HUES64 (cell line): ENCODE data around the gene SMIM44.

Experiments
- H3K27ac ChIP-seq: 2 replicates; pipeline ENCODE4 v1.7.0; 2013; ENCODE audit warnings: low read depth, low read length, inconsistent platforms
- H3K27me3 ChIP-seq: 2 replicates; pipeline ENCODE4 v1.6.1; 2013; ENCODE audit warnings: mild to moderate bottlenecking, low read length; ENCODE audit not compliant: insufficient read depth
- H3K36me3 ChIP-seq: 2 replicates; pipeline ENCODE4 v1.6.1; 2013; ENCODE audit warnings: mild to moderate bottlenecking, low read length; ENCODE audit not compliant: insufficient read depth
- H3K4me1 ChIP-seq: 2 replicates; pipeline ENCODE4 v1.6.1; 2013; ENCODE audit warnings: mild to moderate bottlenecking, low read length, moderate library complexity; ENCODE audit not compliant: insufficient read depth
- H3K4me3 ChIP-seq: 2 replicates; pipeline ENCODE4 v1.5.1; 2013; ENCODE audit warnings: mild to moderate bottlenecking, low read length, moderate library complexity
- H3K9ac ChIP-seq: 2 replicates; pipeline ENCODE4 v1.6.1; 2013; ENCODE audit warnings: mild to moderate bottlenecking, low read depth, low read length
- H3K9me3 ChIP-seq: 2 replicates; pipeline ENCODE4 v1.6.1; 2013; ENCODE audit warnings: low read depth, low read length; ENCODE audit not compliant: insufficient read depth
- WGBS: fragments of 150-250, 120-280 bp; methylation state at CpG from one replicate; pipeline ENCODE4 v1.1.7; 2013; ENCODE audit warnings: missing lambda C conversion rate; 5-methylcytosine and 5-hydroxymethylcytosine counted together

The SMIM44 gene

DNA sequence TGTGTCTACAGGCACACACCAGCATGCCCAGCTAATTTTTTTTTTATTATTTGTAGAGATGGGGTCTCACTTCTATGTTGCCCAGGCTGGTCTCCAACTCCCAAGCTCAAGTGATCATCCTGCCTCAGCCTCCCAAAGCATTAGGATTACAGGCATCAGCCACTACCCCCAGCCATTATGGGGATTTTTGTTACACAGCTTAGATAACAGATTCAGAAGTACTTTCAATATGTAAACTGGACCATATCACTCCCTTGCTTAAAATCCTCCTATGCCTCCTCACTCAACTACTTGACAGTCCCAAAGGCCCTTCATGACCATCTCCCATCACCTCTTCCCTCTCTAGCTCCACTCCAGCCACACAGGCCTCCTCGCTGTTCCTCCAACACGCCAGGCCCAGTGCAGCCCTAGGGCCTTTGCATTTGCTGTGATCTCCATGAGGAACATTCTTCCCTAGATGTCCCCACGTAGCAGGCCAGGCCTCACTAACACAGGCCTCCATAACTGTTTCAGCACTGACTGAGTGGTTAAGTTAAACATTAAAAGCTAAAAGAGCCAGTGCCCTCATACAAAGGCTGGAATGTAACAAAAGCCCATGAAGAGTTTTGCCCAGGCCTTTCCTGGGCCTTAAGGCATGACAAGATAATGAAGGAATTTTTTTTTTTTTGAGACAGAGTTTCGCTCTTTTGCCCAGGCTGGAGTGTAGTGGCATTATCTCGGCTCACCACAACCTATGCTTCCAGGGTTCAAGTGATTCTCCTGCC is 14.7 kb upstream of the SMIM44 start:
- H3K9ac ChIP-seq: no peak overlapping the region
- H3K36me3 ChIP-seq: peaks cover 37% of the 10 kb centered on the region
- H3K27ac ChIP-seq: no peak overlapping the region
- H3K4me3 ChIP-seq: no peak overlapping the region
- no peaks in the 10 kb centered on the region for H3K27me3 ChIP-seq
- no peaks in the 10 kb centered on the region for H3K9me3 ChIP-seq
- WGBS: 96% methylated on average over 5 of the region's 5 CpGs
- H3K4me1 ChIP-seq: no peaks in the 10 kb centered on the region; the same call in 1 of the 2 replicates

DNA sequence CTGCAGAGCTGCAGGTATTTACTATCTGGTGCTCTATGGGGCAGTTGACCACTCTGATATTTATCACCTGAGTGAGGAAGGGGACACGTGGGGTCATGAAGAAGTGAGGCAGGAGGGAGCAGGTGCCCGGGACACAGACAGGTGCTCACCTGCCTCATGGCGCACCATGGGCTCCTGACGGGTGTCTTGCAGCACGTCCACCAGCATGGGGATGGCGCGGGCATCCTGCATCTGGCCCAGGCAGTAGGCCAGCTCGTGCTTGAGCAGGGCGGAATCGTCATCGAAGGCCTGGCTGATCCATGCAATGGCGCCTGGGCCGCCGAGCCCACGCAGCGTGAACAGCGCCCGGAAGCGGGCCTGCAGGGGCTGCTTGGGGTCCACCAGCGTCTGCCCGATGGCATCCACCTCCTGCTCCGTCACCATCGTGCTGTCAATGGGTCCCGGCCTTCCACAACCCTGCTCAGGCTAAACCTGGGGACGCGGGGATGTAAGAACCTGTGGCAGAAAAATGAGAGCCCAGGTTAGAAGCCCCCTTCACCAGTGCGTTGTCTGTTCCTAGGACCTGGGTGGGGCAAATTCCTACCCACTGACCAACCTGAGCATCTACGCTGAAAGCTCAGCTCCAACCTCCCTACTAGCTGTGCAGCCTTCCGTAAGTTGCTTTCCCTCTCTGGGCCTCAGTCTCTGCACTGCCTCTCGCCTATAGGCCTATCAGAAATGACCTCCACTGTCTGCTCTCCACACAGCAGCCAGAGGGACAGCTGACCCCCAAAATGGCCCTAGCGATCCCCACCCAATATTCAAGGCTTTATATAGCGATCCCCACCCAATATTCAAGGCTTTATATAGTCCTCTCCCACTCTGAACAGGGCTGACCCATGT is 13.4 kb upstream of the SMIM44 start:
- WGBS: 96% methylated on average over 32 of the region's 32 CpGs
- peaks cover 48% of the 10 kb centered on the region for H3K36me3 ChIP-seq

DNA sequence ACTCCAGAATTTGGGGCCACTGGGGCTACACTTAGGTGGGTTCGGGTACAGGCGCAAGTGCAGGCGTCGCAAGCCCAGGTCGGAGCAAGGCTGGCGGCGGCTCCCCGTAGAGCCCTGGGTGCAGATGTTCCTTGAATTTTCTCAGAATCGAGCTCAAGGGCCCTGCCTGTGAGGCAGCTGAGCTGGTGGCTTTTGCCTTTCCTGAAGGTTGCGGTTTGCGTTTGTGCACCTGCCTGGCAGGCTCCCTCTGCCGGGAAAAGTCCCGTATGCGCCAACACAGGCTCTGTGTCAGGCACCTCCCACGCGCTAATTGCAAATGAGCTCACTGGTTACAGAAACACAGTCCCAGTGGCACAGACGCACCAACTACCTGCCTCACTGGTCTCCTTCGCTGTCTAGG is 11.3 kb upstream of the SMIM44 start:
- no peaks in the 10 kb centered on the region for H3K27me3 ChIP-seq
- no peaks in the 10 kb centered on the region for H3K9me3 ChIP-seq
- no peak overlapping the region for H3K9ac ChIP-seq
- H3K27ac ChIP-seq: no peak overlapping the region
- no peaks in the 10 kb centered on the region for H3K4me1 ChIP-seq
- peaks cover 54% of the 10 kb centered on the region for H3K36me3 ChIP-seq
- H3K4me3 ChIP-seq: no peak overlapping the region
- WGBS: 95% methylated on average over 18 of the region's 18 CpGs

More for the DNA sequence above, 13.4 kb upstream of the SMIM44 start:
- H3K9me3 ChIP-seq: no peaks in the 10 kb centered on the region
- H3K4me3 ChIP-seq: no peak overlapping the region
- H3K9ac ChIP-seq: no peak overlapping the region
- no peaks in the 10 kb centered on the region for H3K27me3 ChIP-seq
- H3K27ac ChIP-seq: no peak overlapping the region
- no peaks in the 10 kb centered on the region; the same call in 1 of the 2 replicates for H3K4me1 ChIP-seq

DNA sequence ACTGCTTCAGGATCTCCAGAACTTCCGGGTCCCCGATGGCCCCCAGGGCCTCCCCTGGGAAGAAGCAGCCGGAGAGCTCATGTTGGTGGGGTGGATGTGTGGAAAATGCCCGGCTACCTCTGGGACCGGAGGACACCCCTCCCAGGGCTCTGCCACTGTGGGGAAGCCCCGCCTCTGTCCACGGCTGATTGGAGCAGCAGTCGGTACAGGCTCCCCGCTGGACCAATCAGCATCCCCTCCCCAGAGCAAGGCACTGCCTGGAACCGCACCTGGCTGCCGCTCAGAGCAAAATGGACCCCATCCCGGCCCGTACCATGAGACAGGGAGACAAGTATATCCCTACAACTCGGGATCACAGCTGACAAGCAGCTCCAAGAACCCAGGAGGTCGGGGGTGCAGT is 10.8 kb upstream of the SMIM44 start:
- H3K36me3 ChIP-seq: peaks cover 54% of the 10 kb centered on the region
- no peak overlapping the region for H3K9ac ChIP-seq
- WGBS: 86% methylated on average over 15 of the region's 15 CpGs
- H3K9me3 ChIP-seq: no peaks in the 10 kb centered on the region
- H3K27ac ChIP-seq: no peak overlapping the region
- no peaks in the 10 kb centered on the region for H3K4me1 ChIP-seq
- no peak overlapping the region for H3K4me3 ChIP-seq
- H3K27me3 ChIP-seq: no peaks in the 10 kb centered on the region

DNA sequence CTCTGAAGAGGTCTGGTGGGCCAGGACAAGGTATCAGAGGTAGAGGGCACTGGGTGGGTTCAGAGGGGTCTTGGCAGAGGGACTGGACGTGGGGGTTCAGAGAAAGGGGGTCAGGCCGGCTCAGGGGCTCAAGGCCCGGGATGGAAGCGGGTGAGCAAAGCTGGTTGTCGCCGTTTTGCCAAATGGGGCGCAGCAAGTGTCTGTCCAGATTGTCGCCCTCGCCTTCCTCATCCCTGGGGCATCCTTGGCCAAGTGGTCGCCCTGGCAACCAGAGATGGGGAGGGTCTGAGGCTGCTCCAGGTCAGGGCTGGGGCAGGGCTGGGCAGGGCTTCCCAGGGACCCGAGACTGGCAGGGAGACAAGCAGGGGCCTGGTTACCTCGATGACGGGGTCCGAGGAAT is 10.4 kb upstream of the SMIM44 start:
- H3K9ac ChIP-seq: no peak overlapping the region
- H3K36me3 ChIP-seq: peaks cover 54% of the 10 kb centered on the region
- no peaks in the 10 kb centered on the region for H3K27me3 ChIP-seq
- H3K27ac ChIP-seq: no peak overlapping the region
- no peaks in the 10 kb centered on the region for H3K4me1 ChIP-seq
- WGBS: 95% methylated on average over 14 of the region's 14 CpGs
- H3K4me3 ChIP-seq: no peak overlapping the region
- H3K9me3 ChIP-seq: no peaks in the 10 kb centered on the region

DNA sequence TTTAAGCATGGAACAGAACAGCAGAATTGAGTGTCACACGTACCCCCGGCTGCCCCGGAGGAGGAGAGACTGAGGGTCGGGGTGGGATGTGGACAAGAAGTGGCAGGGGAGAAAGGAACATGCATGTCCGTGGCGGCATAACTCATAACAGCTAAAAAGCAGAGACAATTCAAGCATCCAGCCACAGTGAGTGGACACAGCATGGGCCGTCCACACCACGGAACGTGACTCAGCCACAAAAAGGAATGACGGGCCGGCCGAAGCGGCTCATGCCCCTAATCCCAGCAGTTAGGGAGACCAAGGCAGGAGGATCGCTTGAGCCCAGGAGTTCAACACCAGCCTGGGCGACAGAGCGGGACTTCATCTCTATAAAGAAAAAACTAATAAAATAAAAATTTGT is 9.7 kb upstream of the SMIM44 start:
- 97% methylated on average over 14 of the region's 16 CpGs for WGBS
- peaks cover 54% of the 10 kb centered on the region for H3K36me3 ChIP-seq
- no peaks in the 10 kb centered on the region for H3K27me3 ChIP-seq
- H3K27ac ChIP-seq: no peak overlapping the region
- H3K9me3 ChIP-seq: no peaks in the 10 kb centered on the region
- no peak overlapping the region for H3K9ac ChIP-seq
- no peak overlapping the region for H3K4me3 ChIP-seq
- H3K4me1 ChIP-seq: no peaks in the 10 kb centered on the region

DNA sequence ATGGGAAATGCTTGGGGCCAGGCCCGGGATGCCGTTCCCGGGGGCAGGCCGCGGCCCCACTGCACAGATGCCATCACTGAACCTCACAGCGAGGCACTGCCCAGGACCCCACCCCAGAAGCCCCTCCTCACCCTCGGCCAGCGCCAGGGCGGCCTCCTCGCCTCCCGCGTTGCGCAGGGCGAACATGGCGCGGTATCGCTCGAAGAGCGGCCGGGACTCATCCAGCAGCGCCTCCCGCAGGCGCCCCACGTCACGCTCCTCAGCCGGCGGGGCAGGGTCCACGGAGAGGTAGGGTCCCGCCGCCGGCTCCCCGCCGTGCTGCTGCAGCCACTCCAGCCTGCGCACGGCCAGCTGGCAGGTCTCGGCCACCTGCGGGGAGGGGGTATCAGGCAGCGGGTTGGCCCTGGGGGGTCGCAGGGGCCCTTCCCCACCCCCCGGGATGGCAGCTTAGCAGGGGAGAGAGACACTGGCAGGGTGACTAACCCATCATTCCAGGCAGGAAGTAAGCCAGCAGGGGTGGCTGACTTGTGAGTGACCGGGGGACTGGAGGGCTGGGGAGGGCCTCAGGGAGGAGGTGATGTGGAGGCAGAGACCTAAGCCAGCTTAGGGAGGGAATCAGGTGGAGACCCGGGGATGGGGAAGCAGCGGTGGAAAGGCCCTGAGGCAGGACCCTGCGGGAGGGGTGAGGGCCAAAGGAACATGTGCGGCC is 9.0 kb upstream of the SMIM44 start:
- H3K9me3 ChIP-seq: no peaks in the 10 kb centered on the region
- no peak overlapping the region for H3K9ac ChIP-seq
- WGBS: 93% methylated on average over 45 of the region's 45 CpGs
- no peak overlapping the region for H3K4me3 ChIP-seq
- H3K4me1 ChIP-seq: no peaks in the 10 kb centered on the region
- peaks cover 52% of the 10 kb centered on the region for H3K36me3 ChIP-seq
- no peak overlapping the region for H3K27ac ChIP-seq
- H3K27me3 ChIP-seq: no peaks in the 10 kb centered on the region

DNA sequence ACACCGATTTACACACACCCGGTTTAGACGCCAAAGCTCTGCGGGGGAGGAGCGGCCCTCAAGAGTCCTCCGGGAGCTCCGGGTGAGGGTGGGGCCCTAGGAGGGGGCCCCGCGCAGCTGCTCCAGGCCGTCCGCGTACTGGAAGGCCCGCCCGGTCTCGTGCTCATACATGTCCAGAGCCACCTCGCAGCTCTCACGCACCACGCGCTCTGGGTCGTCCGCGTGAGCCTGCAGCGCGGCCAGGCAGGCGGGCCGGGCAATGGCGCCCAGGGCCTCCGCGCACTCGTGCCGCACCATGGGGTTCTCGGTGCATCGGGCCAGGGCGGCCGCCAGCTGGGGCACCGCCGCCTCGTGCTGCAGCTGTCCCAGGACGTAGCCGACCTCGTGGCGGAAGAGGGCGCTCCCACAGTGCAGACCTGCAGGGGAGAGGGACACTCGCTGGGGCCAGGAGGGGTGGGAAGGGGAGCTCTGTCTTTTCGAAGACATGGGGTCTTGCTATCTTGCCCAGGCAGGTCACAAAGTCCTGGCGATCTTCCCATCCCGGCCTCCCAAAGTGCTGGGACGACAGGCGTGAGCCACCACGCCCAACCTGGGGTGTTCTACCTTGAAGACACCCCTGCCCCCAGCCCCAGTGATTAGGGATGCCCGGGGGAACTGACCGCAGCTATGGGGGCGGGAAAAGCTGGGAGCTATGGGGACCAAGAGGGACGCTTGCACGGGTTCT is 8.3 kb upstream of the SMIM44 start:
- WGBS: 96% methylated on average over 55 of the region's 55 CpGs
- H3K4me1 ChIP-seq: no peaks in the 10 kb centered on the region
- no peaks in the 10 kb centered on the region for H3K27me3 ChIP-seq
- H3K9ac ChIP-seq: no peak overlapping the region
- no peaks in the 10 kb centered on the region for H3K9me3 ChIP-seq
- no peak overlapping the region for H3K27ac ChIP-seq
- no peak overlapping the region for H3K4me3 ChIP-seq
- peaks cover 45% of the 10 kb centered on the region for H3K36me3 ChIP-seq

DNA sequence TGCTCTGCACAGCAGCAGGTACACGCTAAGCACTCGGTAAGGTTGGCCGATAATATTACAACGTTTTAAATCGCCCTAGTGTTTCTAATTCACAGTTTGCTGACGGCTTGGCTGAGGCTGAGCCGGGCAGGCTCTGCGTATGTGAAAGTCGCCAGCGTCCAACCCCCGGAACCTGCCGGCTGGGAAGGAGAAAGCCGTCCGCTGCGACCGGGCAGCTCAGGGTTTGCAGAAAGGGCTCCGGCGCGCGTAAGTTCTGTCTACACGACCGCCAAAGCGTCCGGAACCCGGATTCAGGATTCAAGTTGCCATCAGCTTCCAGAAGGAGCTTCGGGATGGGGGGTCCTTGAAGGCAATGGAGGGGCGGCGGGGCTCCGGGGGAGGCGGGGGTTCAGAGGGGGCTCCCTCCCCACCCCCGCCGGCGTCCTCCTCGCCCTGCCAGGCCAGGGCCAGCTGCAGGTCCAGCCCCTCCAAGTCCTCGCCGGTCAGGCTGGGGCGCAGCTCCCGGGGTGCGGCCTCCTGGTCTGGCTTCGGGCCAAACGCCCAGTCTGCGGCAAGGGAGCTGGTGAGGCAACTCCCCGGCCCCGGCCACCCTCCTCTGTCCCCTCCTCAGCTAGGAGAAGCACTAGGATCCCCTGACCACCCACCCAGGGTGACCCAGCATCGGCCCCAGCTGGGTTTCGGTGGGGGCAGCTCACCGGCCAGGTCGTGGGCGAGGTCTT is 575 bp downstream of the SMIM44 start:
- Histone ChIP-seq H3K4me3 (no peak overlapping the region), H3K27ac (no peak overlapping the region), H3K36me3 (no peaks in the 10 kb centered on the region), H3K9me3 (no peaks in the 10 kb centered on the region), H3K9ac (no peak overlapping the region), H3K27me3 (peaks cover 5% of the 10 kb centered on the region; the same call in 1 of the 2 replicates), H3K4me1 (no peaks in the 10 kb centered on the region)
- WGBS: 92% methylated on average over 49 of the region's 49 CpGs
